ENCODE results near the gene HMCN2. TPM values are rescaled to one million over a fixed set of nuclear protein-coding genes. Genes with fewer than 3 reads are reported as not detected.

Gene HMCN2
- total RNA-seq, 1 experiment from 2014 or later: 1.6 TPM

- intact Hi-C loops (cut with micrococcal nuclease; ENCODE audit: unreplicated experiment): no loop called here
- H3F3A ChIP-seq (ENCODE audit: insufficient read depth, low read depth): peaks cover 12% of the 10 kb centered on the region; the same call in 1 of the 2 replicates
- DNase-seq: peak in 1 of 2 experiments; percentile 42
- no peaks in the 10 kb centered on the region for H3K36me3 ChIP-seq (ENCODE audit: low read depth)
- no peak overlapping the region for H2AFZ ChIP-seq
- no peak overlapping the region for H3K4me3 ChIP-seq
- no TSS peak for BruUV-seq (replicated peaks)
- ChIA-PET POLR2A (ENCODE audit: unreplicated experiment) (no interaction called here), CTCF (no interaction called here)
- H3K9me2 ChIP-seq (ENCODE audit: insufficient read depth): no peaks in the 10 kb centered on the region
- no peak overlapping the region for H3K4me2 ChIP-seq
- H3K4me1 ChIP-seq (replicated peaks; ENCODE audit: insufficient read depth): peaks cover 31% of the 10 kb centered on the region
- H3K27ac ChIP-seq: no peak overlapping the region
- H3K9me3 ChIP-seq (ENCODE audit: insufficient read depth, low read depth): no peaks in the 10 kb centered on the region
- H4K20me1 ChIP-seq (ENCODE audit: insufficient read depth): no peaks in the 10 kb centered on the region
- TF ChIP-seq EZH2 (IDR thresholded peaks at IDR 0.05; ENCODE audit: low read depth): no peak
- TF ChIP-seq CTCF (conservative IDR thresholded peaks at IDR 0.05): no peak
- H3K27me3 ChIP-seq (ENCODE audit: insufficient read depth, low read depth): no peaks in the 10 kb centered on the region
- no peaks in the 10 kb centered on the region for H3K79me2 ChIP-seq (ENCODE audit: low read depth)
These were observed 140.8 kb downstream of the HMCN2 start for GRCh38 chr9:130406278-130406895.

GRCh38 chr9:130407916-130408663 lies 142.5 kb downstream of the HMCN2 start:
- Histone ChIP-seq H3K4me1 (replicated peaks; ENCODE audit: insufficient read depth) (peaks cover 33% of the 10 kb centered on the region), H3K79me2 (ENCODE audit: low read depth) (no peaks in the 10 kb centered on the region), H3K9me2 (ENCODE audit: insufficient read depth) (no peaks in the 10 kb centered on the region), H3K27me3 (ENCODE audit: insufficient read depth, low read depth) (no peaks in the 10 kb centered on the region), H3K4me3 (no peak overlapping the region), H3F3A (ENCODE audit: insufficient read depth, low read depth) (peaks cover 12% of the 10 kb centered on the region; the same call in 1 of the 2 replicates), H3K9me3 (ENCODE audit: insufficient read depth, low read depth) (no peaks in the 10 kb centered on the region), H3K4me2 (peak overlapping the region; percentile 60), H4K20me1 (ENCODE audit: insufficient read depth) (no peaks in the 10 kb centered on the region), H2AFZ (no peak overlapping the region), H3K27ac (no peak overlapping the region), H3K36me3 (ENCODE audit: low read depth) (no peaks in the 10 kb centered on the region)
- intact Hi-C loops (cut with micrococcal nuclease; ENCODE audit: unreplicated experiment): no loop called here
- CTCF ChIA-PET: no interaction called here
- TF ChIP-seq CTCF (conservative IDR thresholded peaks at IDR 0.05) (no peak), EZH2 (IDR thresholded peaks at IDR 0.05; ENCODE audit: low read depth) (no peak)
- POLR2A ChIA-PET (ENCODE audit: unreplicated experiment): no interaction called here
- peak; percentile 46 to 78 for DNase-seq
- BruUV-seq (replicated peaks): no TSS peak

GRCh38 chr9:130408669-130409068 lies 143.1 kb downstream of the HMCN2 start:
- H3K4me1 ChIP-seq (replicated peaks; ENCODE audit: insufficient read depth): peaks cover 33% of the 10 kb centered on the region
- no peak overlapping the region for H3K4me3 ChIP-seq
- ChIA-PET POLR2A (ENCODE audit: unreplicated experiment) (no interaction called here), CTCF (no interaction called here)
- no peak overlapping the region for H2AFZ ChIP-seq
- H3K9me3 ChIP-seq (ENCODE audit: insufficient read depth, low read depth): no peaks in the 10 kb centered on the region
- H3K36me3 ChIP-seq (ENCODE audit: low read depth): no peaks in the 10 kb centered on the region
- no peak overlapping the region for H3K27ac ChIP-seq
- no peak for DNase-seq
- TF ChIP-seq EZH2 (IDR thresholded peaks at IDR 0.05; ENCODE audit: low read depth) (no peak), CTCF (conservative IDR thresholded peaks at IDR 0.05) (no peak)
- H3F3A ChIP-seq (ENCODE audit: insufficient read depth, low read depth): peaks cover 12% of the 10 kb centered on the region; the same call in 1 of the 2 replicates
- BruUV-seq (replicated peaks): no TSS peak
- H3K9me2 ChIP-seq (ENCODE audit: insufficient read depth): no peaks in the 10 kb centered on the region
- intact Hi-C loops (cut with micrococcal nuclease; ENCODE audit: unreplicated experiment): no loop called here
- no peaks in the 10 kb centered on the region for H4K20me1 ChIP-seq (ENCODE audit: insufficient read depth)
- no peaks in the 10 kb centered on the region for H3K27me3 ChIP-seq (ENCODE audit: insufficient read depth, low read depth)
- H3K79me2 ChIP-seq (ENCODE audit: low read depth): no peaks in the 10 kb centered on the region
- peak overlapping the region; percentile 60 for H3K4me2 ChIP-seq
